HepG2 (cell line): ENCODE results near the gene TMEM258. TPM values are rescaled to one million over a fixed set of nuclear protein-coding genes. Genes with fewer than 3 reads are reported as not detected.

Source experiments
- BATF2 ChIP-seq: sonication (generic); formaldehyde crosslinking; IDR thresholded peaks from 2 replicates; pipeline ENCODE4 v1.8.0; 2022; ENCODE audit warnings: mild to moderate bottlenecking, missing genetic modification reagents, moderate library complexity
- ELF3 ChIP-seq: IDR thresholded peaks from 2 replicates; pipeline ENCODE4 v1.6.1; 2016; ENCODE audit warnings: missing genetic modification reagents, missing compliant biosample characterization
- ETV5 ChIP-seq: IDR thresholded peaks from 2 replicates; pipeline ENCODE4 v1.6.1; 2018; ENCODE audit warnings: missing biosample characterization, missing genetic modification reagents, inconsistent platforms, borderline replicate concordance
- FOXK1 ChIP-seq: sonication (generic); formaldehyde crosslinking; IDR thresholded peaks from 2 replicates; pipeline ENCODE4 v1.4.0; 2020; ENCODE audit warnings: low read depth, missing genetic modification reagents, borderline replicate concordance
- MIER3 ChIP-seq: IDR thresholded peaks from 2 replicates; pipeline ENCODE4 v1.6.1; 2016; ENCODE audit warnings: missing compliant biosample characterization, borderline replicate concordance
- PAXIP1 ChIP-seq: sonication (generic); formaldehyde crosslinking; conservative IDR thresholded peaks from 2 replicates; pipeline ENCODE4 v1.4.0; 2020; ENCODE audit warnings: mild to moderate bottlenecking, missing genetic modification reagents, moderate library complexity
- RBFOX2 ChIP-seq: fragments of 200-400 bp; formaldehyde crosslinking; IDR thresholded peaks from 2 replicates; pipeline ENCODE4 v1.6.1; 2017; ENCODE audit warnings: low read depth, mild to moderate bottlenecking, low read length
- TRIM24 ChIP-seq: sonication (generic); formaldehyde crosslinking; IDR thresholded peaks from 2 replicates; pipeline ENCODE4 v1.8.0; 2022; ENCODE audit warnings: mild to moderate bottlenecking, missing genetic modification reagents
- ZKSCAN8 ChIP-seq: IDR thresholded peaks from 2 replicates; pipeline ENCODE4 v1.6.1; 2016; ENCODE audit warnings: borderline replicate concordance, missing genetic modification reagents, missing compliant biosample characterization
- ZNF124 ChIP-seq: sonication (generic); formaldehyde crosslinking; IDR thresholded peaks from 2 replicates; pipeline ENCODE4 v1.4.0; 2020; ENCODE audit warnings: missing genetic modification reagents
- ZNF138 ChIP-seq: sonication (generic); formaldehyde crosslinking; IDR thresholded peaks from 2 replicates; pipeline ENCODE4 v1.5.0; 2020; ENCODE audit warnings: mild to moderate bottlenecking, low read depth, missing genetic modification reagents
- ZNF230 ChIP-seq: sonication (generic); formaldehyde crosslinking; IDR thresholded peaks from 2 replicates; pipeline ENCODE4 v1.4.0; 2020; ENCODE audit warnings: mild to moderate bottlenecking, missing genetic modification reagents
- ZNF407 ChIP-seq: sonication (generic); formaldehyde crosslinking; IDR thresholded peaks from one replicate; pipeline ENCODE4 v1.5.1; 2020; ENCODE audit warnings: mild to moderate bottlenecking, missing genetic modification reagents; ENCODE audit errors: not compliant biosample characterization
- ZNF556 ChIP-seq: sonication (generic); formaldehyde crosslinking; IDR thresholded peaks from 2 replicates; pipeline ENCODE4 v1.4.0; 2020; ENCODE audit warnings: mild to moderate bottlenecking, missing genetic modification reagents, borderline replicate concordance
- ZNF740 ChIP-seq: sonication (generic); formaldehyde crosslinking; IDR thresholded peaks from 2 replicates; pipeline ENCODE4 v1.4.0; 2020; ENCODE audit warnings: missing genetic modification reagents
- ZSCAN30 ChIP-seq: sonication (generic); formaldehyde crosslinking; IDR thresholded peaks from 2 replicates; pipeline ENCODE4 v1.5.0; 2020; ENCODE audit warnings: mild to moderate bottlenecking, missing genetic modification reagents
- polyA plus RNA-seq, 8 experiments: library from polyadenylated mRNA; depleted of rRNA in 3 of 8; stranded (reverse) in 7 of 8; unstranded in 1 of 8; fragments of >200 nt; fragmentation: Illumina TruSeq in 4 of 8; extraction: Trizol in 4 of 8; gene quantifications; 2 replicates each; pipeline versions ENCODE4 v1.2.1 to v1.2.3, GENCODE V29; 2011 to 2016; ENCODE audit warnings: low read depth in 4 of 8, missing spikeins in 1 of 8, mixed read lengths in 1 of 8; ENCODE audit not compliant: insufficient read depth in 1 of 8
- total RNA-seq, 5 experiments: library from RNA; depleted of rRNA; stranded (reverse); fragments of >200 nt; fragmentation: Illumina TruSeq; extraction: Trizol; gene quantifications; 2 replicates each; pipeline ENCODE4 v1.2.3, GENCODE V29; 2016; ENCODE audit warnings: low read depth in 1 of 5

The TMEM258 gene
- total and polyA plus RNA-seq, 2 of the 13 experiments (the other 11 are each of a cell fraction or from before 2014, with no cell fraction given), result 175 to 424 TPM

GRCh38 chr11:61756452-61757212, 35.8 kb downstream of the TMEM258 start (continued):
- TF ChIP-seq ZNF124 (CRISPR knock-in tag) (peak; percentile 79; the same call in 1 of the 2 replicates), RBFOX2 (peak; percentile 74), ETV5 (peak; percentile 82; the same call in 1 of the 2 replicates), PAXIP1 (CRISPR knock-in tag) (peak; percentile 96), ZNF138 (CRISPR knock-in tag) (no peak), ZKSCAN8 (CRISPR knock-in tag) (no peak; the same call in 1 of the 2 replicates), ZNF230 (CRISPR knock-in tag) (0 out of 2 replicates have a peak, but pooled peaks have one; percentile 46), BATF2 (CRISPR knock-in tag) (no peak), ZNF556 (CRISPR knock-in tag) (no peak), ZSCAN30 (CRISPR knock-in tag) (0 out of 2 replicates have a peak, but pooled peaks have one; percentile 62), ELF3 (CRISPR knock-in tag) (peak; percentile 79), MIER3 (CRISPR knock-in tag) (peak; percentile 71; the same call in 1 of the 2 replicates), TRIM24 (CRISPR knock-in tag) (no peak), ZNF407 (no peak), FOXK1 (peak; percentile 82; the same call in 1 of the 2 replicates), ZNF740 (CRISPR knock-in tag) (peak; percentile 59; the same call in 1 of the 2 replicates)
